ENCODE measurements around the gene CBX4.

GRCh38 chr17:79798299-79799173 is 40.7 kb downstream of the CBX4 start:
- no peak for TF ChIP-seq CTCF (IDR thresholded peaks at IDR 0.05 in 4 of 5, conservative IDR thresholded peaks at IDR 0.05 in 1 of 5)
- no peak for TF ChIP-seq POLR2A (IDR thresholded peaks at IDR 0.05)

Data from gastrocnemius medialis (tissue), 4 donors.